H9 (cell line): ENCODE measurements around the gene ARMC9. TPM values are rescaled to one million over a fixed set of nuclear protein-coding genes. Genes with fewer than 3 reads are reported as not detected.
"Not testable (repeated sequence)": the region's sequence is repeated elsewhere in the genome, so short reads cannot be mapped to it uniquely, and the experiment has no call there.

Source experiments
- DNase-seq: peaks from one replicate; pipeline ENCODE4 v3.0.0-alpha.2; 2017
- H2AFZ ChIP-seq: one replicate; pipeline ENCODE4 v1.6.1; 2013; ENCODE audit warnings: mild to moderate bottlenecking, low read length, control low read depth, moderate library complexity
- H2AK5ac ChIP-seq: 2 replicates; pipeline ENCODE4 v1.6.1; 2013; ENCODE audit warnings: low read length, control low read depth, mixed read lengths; ENCODE audit not compliant: insufficient read length
- H2BK120ac ChIP-seq: one replicate; pipeline ENCODE4 v1.6.1; 2013; ENCODE audit warnings: low read depth, mild to moderate bottlenecking, low read length, control low read depth, inconsistent platforms; ENCODE audit not compliant: poor library complexity, severe bottlenecking
- H2BK12ac ChIP-seq: 2 replicates; pipeline ENCODE4 v1.6.1; 2013; ENCODE audit warnings: low read length, control low read depth, mixed read lengths, low read depth; ENCODE audit not compliant: insufficient read length
- H2BK15ac ChIP-seq: 2 replicates; pipeline ENCODE4 v1.6.1; 2013; ENCODE audit warnings: low read depth, low read length, control low read depth
- H2BK20ac ChIP-seq: one replicate; pipeline ENCODE4 v1.6.1; 2013; ENCODE audit warnings: low read depth, mild to moderate bottlenecking, low read length, control low read depth, inconsistent platforms; ENCODE audit not compliant: poor library complexity, severe bottlenecking
- H2BK5ac ChIP-seq: 2 replicates; pipeline ENCODE4 v1.6.1; 2013; ENCODE audit warnings: low read length, control low read depth, mixed read lengths; ENCODE audit not compliant: insufficient read length
- H3K14ac ChIP-seq: 2 replicates; pipeline ENCODE4 v1.6.1; 2013; ENCODE audit warnings: low read length, control low read depth; ENCODE audit not compliant: insufficient read depth
- H3K18ac ChIP-seq: 2 replicates; pipeline ENCODE4 v1.6.1; 2013; ENCODE audit warnings: low read depth, mild to moderate bottlenecking, mixed read lengths, low read length, control low read depth; ENCODE audit not compliant: insufficient read length
- H3K23ac ChIP-seq: 2 replicates; pipeline ENCODE4 v1.6.1; 2013; ENCODE audit warnings: low read length, control low read depth, mixed read lengths, low read depth; ENCODE audit not compliant: insufficient read length
- H3K23me2 ChIP-seq: 2 replicates; pipeline ENCODE4 v1.6.1; 2013; ENCODE audit warnings: low read depth, mild to moderate bottlenecking, mixed read lengths, low read length, control low read depth; ENCODE audit not compliant: insufficient read length, poor library complexity, severe bottlenecking
- H3K27ac ChIP-seq: 2 replicates; pipeline ENCODE4 v1.5.1; 2013; ENCODE audit warnings: low read length, control low read depth, mixed read lengths, low read depth; ENCODE audit not compliant: insufficient read length
- H3K27me3 ChIP-seq: 2 replicates; pipeline ENCODE4 v1.6.1; 2013; ENCODE audit warnings: low read length, control low read depth, inconsistent platforms; ENCODE audit not compliant: insufficient read depth
- H3K4ac ChIP-seq: 2 replicates; pipeline ENCODE4 v1.6.1; 2013; ENCODE audit warnings: low read depth, mild to moderate bottlenecking, control low read depth, inconsistent platforms, low read length, moderate library complexity
- H3K4me1 ChIP-seq: 2 replicates; pipeline ENCODE4 v1.6.1; 2013; ENCODE audit warnings: low read length, control low read depth, inconsistent platforms; ENCODE audit not compliant: insufficient read depth
- H3K4me2 ChIP-seq: 2 replicates; pipeline ENCODE4 v1.6.1; 2013; ENCODE audit warnings: low read length, control low read depth, mixed read lengths; ENCODE audit not compliant: insufficient read length, insufficient read depth
- H3K56ac ChIP-seq: 2 replicates; pipeline ENCODE4 v1.6.1; 2013; ENCODE audit warnings: low read depth, mild to moderate bottlenecking, mixed read lengths, low read length, control low read depth; ENCODE audit not compliant: insufficient read length
- H3K79me1 ChIP-seq: 2 replicates; pipeline ENCODE4 v1.6.1; 2013; ENCODE audit warnings: low read depth, mild to moderate bottlenecking, moderate library complexity, low read length, control low read depth, inconsistent platforms; ENCODE audit not compliant: insufficient read depth, poor library complexity, severe bottlenecking
- H3K79me2 ChIP-seq: 2 replicates; pipeline ENCODE4 v1.6.1; 2013; ENCODE audit warnings: low read length, control low read depth, inconsistent platforms; ENCODE audit not compliant: insufficient read depth
- H3K9ac ChIP-seq: 2 replicates; pipeline ENCODE4 v1.6.1; 2013; ENCODE audit warnings: low read length, control low read depth, mixed read lengths; ENCODE audit not compliant: insufficient read length; ENCODE audit errors: extremely low read depth
- H3K9me3 ChIP-seq: one replicate; pipeline ENCODE4 v1.6.1; 2013; ENCODE audit warnings: low read depth, low read length, inconsistent platforms; ENCODE audit not compliant: control insufficient read depth
- H3T11ph ChIP-seq: one replicate; pipeline ENCODE4 v1.6.1; 2013; ENCODE audit warnings: mild to moderate bottlenecking, low read length, control low read depth, inconsistent platforms
- H4K20me1 ChIP-seq: one replicate; pipeline ENCODE4 v1.6.1; 2013; ENCODE audit not compliant: control insufficient read depth, insufficient read length, insufficient read depth
- H4K5ac ChIP-seq: 2 replicates; pipeline ENCODE4 v1.6.1; 2013; ENCODE audit warnings: low read depth, mild to moderate bottlenecking, mixed read lengths, low read length, control low read depth; ENCODE audit not compliant: insufficient read length
- H4K8ac ChIP-seq: replicated peaks from 2 replicates; pipeline ENCODE4 v1.6.1; 2013; ENCODE audit warnings: low read length, control low read depth, mixed read lengths, low read depth; ENCODE audit not compliant: insufficient read length
- H4K91ac ChIP-seq: 2 replicates; pipeline ENCODE4 v1.6.1; 2013; ENCODE audit warnings: low read depth, mild to moderate bottlenecking, moderate library complexity, mixed read lengths, low read length, control low read depth; ENCODE audit not compliant: insufficient read length
- H3K27ac Mint-ChIP-seq, 3 experiments: 2 replicates in 2 of 3; 3 replicates in 1 of 3; pipeline ENCODE4 v1.8.0; 2020 to 2021; ENCODE audit warnings: mixed read lengths in 3 of 3, mild to moderate bottlenecking in 1 of 3, moderate library complexity in 1 of 3
- H3K27me3 Mint-ChIP-seq: 2 replicates; pipeline ENCODE4 v1.8.0; 2021; ENCODE audit warnings: low read depth, mild to moderate bottlenecking, moderate library complexity, mixed read lengths
- H3K36me3 Mint-ChIP-seq, 3 experiments: 2 replicates in 2 of 3; 3 replicates in 1 of 3; pipeline ENCODE4 v1.8.0; 2020 to 2021; ENCODE audit warnings: low read depth in 3 of 3, mixed read lengths in 3 of 3; ENCODE audit not compliant: insufficient read depth in 1 of 3
- H3K4me1 Mint-ChIP-seq, 2 experiments: 2 replicates each; pipeline ENCODE4 v1.8.0; 2020; ENCODE audit warnings: mixed read lengths in 2 of 2
- H3K4me3 Mint-ChIP-seq, 2 experiments: 2 replicates in 1 of 2; 3 replicates in 1 of 2; pipeline ENCODE4 v1.8.0; 2020 to 2021; ENCODE audit warnings: mild to moderate bottlenecking in 2 of 2, mixed read lengths in 2 of 2, moderate library complexity in 1 of 2
- H3K9me3 Mint-ChIP-seq, 2 experiments: 2 replicates in 1 of 2; 3 replicates in 1 of 2; pipeline ENCODE4 v1.8.0; 2020; ENCODE audit warnings: mild to moderate bottlenecking in 2 of 2, mixed read lengths in 2 of 2, moderate library complexity in 1 of 2
- WGBS: extraction: QIAGEN DNeasy Blood & Tissue Kit; methylation state at CpG from one replicate; pipeline ENCODE4 v1.1.7; 2013; ENCODE audit warnings: missing lambda C conversion rate, low lambda C conversion rate, mixed read lengths; ENCODE audit not compliant: insufficient read length; ENCODE audit errors: extremely low coverage; 5-methylcytosine and 5-hydroxymethylcytosine counted together
- total RNA-seq: library from RNA; stranded (reverse); gene quantifications from 2 replicates; pipeline ENCODE4 v1.2.1, GENCODE V29; 2021
- TF ChIP-seq, protein P1 (sequence below): fragments of 200-600 bp; sonication (generic); conservative IDR thresholded peaks from 3 replicates; pipeline ENCODE4 v1.8.0; 2021; ENCODE audit warnings: antibody characterized with exemption, mild to moderate bottlenecking

Gene ARMC9
- total RNA-seq, 1 experiment from 2014 or later: 37.6 TPM

DNA sequence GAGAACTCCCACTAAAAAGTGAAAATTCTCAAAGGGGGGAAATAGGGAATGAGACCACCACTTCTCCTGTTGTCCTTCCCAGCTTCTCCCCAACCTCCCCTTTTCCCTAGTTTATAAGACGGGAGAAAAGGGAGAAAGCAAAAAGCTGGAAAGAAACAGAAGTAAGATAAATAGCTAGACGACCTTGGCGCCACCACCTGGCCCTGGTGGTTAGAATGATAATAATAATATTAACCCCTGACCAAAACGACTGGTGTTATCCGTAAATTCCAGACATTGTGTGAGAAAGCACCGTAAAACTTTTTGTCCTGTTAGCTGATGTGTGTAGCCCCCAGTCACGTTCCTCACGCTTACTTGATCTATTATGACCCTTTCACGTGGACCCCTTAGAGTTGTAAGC is 209.9 kb downstream of the ARMC9 start:
- not testable (repeated sequence) for H3K18ac ChIP-seq, H2BK15ac ChIP-seq, H2AK5ac ChIP-seq, H4K8ac ChIP-seq, H3K27me3 Mint-ChIP-seq, H3K23me2 ChIP-seq, H3K9ac ChIP-seq, H4K20me1 ChIP-seq, H3K27ac ChIP-seq, H2BK12ac ChIP-seq, H3K4me1 ChIP-seq, H3K79me1 ChIP-seq, H3K79me2 ChIP-seq, H3K4me3 Mint-ChIP-seq, H3T11ph ChIP-seq, H3K9me3 ChIP-seq, DNase-seq, H2AFZ ChIP-seq, H3K27me3 ChIP-seq, H4K91ac ChIP-seq, H2BK5ac ChIP-seq, H3K4ac ChIP-seq, H3K14ac ChIP-seq, H3K23ac ChIP-seq, H2BK120ac ChIP-seq, H2BK20ac ChIP-seq, H3K4me2 ChIP-seq, H4K5ac ChIP-seq, H3K56ac ChIP-seq
- no CpG with 5 or more reads among the region's 9 CpGs for WGBS
- Mint-ChIP-seq H3K36me3 (peaks cover 3 to 12% (median 7%) of the 10 kb centered on the region in 3 experiments; a peak in 5 of 7 replicates), H3K9me3 (peaks cover 16 to 26% of the 10 kb centered on the region in 2 experiments), H3K27ac (peak overlapping the region; percentile 11 to 81 (median 55); a peak in 2 of 7 replicates), H3K4me1 (peaks cover 55 to 62% of the 10 kb centered on the region in 2 experiments)
- TF ChIP-seq, protein P1, sequence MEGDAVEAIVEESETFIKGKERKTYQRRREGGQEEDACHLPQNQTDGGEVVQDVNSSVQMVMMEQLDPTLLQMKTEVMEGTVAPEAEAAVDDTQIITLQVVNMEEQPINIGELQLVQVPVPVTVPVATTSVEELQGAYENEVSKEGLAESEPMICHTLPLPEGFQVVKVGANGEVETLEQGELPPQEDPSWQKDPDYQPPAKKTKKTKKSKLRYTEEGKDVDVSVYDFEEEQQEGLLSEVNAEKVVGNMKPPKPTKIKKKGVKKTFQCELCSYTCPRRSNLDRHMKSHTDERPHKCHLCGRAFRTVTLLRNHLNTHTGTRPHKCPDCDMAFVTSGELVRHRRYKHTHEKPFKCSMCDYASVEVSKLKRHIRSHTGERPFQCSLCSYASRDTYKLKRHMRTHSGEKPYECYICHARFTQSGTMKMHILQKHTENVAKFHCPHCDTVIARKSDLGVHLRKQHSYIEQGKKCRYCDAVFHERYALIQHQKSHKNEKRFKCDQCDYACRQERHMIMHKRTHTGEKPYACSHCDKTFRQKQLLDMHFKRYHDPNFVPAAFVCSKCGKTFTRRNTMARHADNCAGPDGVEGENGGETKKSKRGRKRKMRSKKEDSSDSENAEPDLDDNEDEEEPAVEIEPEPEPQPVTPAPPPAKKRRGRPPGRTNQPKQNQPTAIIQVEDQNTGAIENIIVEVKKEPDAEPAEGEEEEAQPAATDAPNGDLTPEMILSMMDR: peak; percentile 21; the same call in 1 of the 3 replicates
